Stimulated activated effector memory CD8-positive, alpha-beta T cell treated with anti-CD3 and anti-CD28 coated beads, Interleukin-12 subunit alpha, Interleukin-12 subunit beta, amount 100 ng/mL, for 72 hours (primary cell): ENCODE data around the gene ITSN1.

ENCODE experiments used
- ATAC-seq: fragments of 150-1000 bp; cut with Tn5 transposase; 2 replicates; pipeline ENCODE4 v1.10.0; 2021
- DNase-seq, 2 donors: peaks; one replicate each; pipeline ENCODE4 v3.0.0; 2021 to 2022; ENCODE audit warnings: low spot score in 2 of 2
- H3K27ac Mint-ChIP-seq: one replicate; pipeline ENCODE4 v1.8.0; 2022; ENCODE audit warnings: mild to moderate bottlenecking, mixed read lengths
- H3K36me3 Mint-ChIP-seq: one replicate; pipeline ENCODE4 v1.8.0; 2022; ENCODE audit warnings: mild to moderate bottlenecking, mixed read lengths
- H3K4me1 Mint-ChIP-seq: one replicate; pipeline ENCODE4 v1.8.0; 2022; ENCODE audit warnings: mixed read lengths
- H3K4me3 Mint-ChIP-seq: one replicate; pipeline ENCODE4 v1.8.0; 2022; ENCODE audit warnings: mild to moderate bottlenecking, mixed read lengths
- H3K9me3 Mint-ChIP-seq: one replicate; pipeline ENCODE4 v1.8.0; 2022; ENCODE audit warnings: mixed read lengths

The ITSN1 gene

GRCh38 chr21:33890187-33890586 lies 247.9 kb downstream of the ITSN1 start:
- Mint-ChIP-seq H3K9me3 (no peaks in the 10 kb centered on the region), H3K4me1 (peaks cover 7% of the 10 kb centered on the region), H3K36me3 (no peaks in the 10 kb centered on the region), H3K27ac (no peak overlapping the region), H3K4me3 (no peak overlapping the region)
- DNase-seq (no peak), ATAC-seq (no peak)

DNA sequence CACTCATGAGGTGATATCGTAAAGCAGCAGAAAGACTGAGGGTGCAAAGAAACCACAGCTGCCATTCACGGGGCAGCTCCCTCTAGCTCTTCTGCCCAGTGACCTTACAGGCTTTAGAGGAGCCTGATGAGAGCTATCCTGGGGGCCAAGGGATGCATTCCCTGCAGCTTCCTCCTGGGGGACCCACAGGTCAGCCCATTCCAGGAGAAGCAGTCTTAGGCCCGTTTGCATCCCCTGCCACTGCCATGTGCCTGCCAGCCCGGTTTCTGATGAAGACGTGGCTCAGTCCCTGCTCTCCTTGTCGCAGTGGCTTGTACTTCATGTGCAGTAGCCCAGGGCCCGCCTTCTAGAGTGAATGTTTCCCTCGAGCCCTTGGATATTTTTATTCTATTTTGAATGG lies 250.6 kb downstream of the ITSN1 start:
- H3K27ac Mint-ChIP-seq, result no peak overlapping the region
- ATAC-seq (no peak), DNase-seq (no peak)
- H3K36me3 Mint-ChIP-seq, result no peaks in the 10 kb centered on the region
- H3K9me3 Mint-ChIP-seq, result no peaks in the 10 kb centered on the region
- peaks cover 10% of the 10 kb centered on the region for H3K4me1 Mint-ChIP-seq
- no peak overlapping the region for H3K4me3 Mint-ChIP-seq

- no peak overlapping the region for H3K27ac Mint-ChIP-seq
- peaks cover 10% of the 10 kb centered on the region for H3K4me1 Mint-ChIP-seq
- H3K4me3 Mint-ChIP-seq, result no peak overlapping the region
- no peak for DNase-seq
- no peaks in the 10 kb centered on the region for H3K9me3 Mint-ChIP-seq
- no peak for ATAC-seq
- H3K36me3 Mint-ChIP-seq, result no peaks in the 10 kb centered on the region
These were observed 251.6 kb downstream of the ITSN1 start for GRCh38 chr21:33893917-33894316.

GRCh38 chr21:33894736-33895288 lies 252.5 kb downstream of the ITSN1 start:
- peak; percentile 84 for ATAC-seq
- Mint-ChIP-seq H3K4me3 (peak overlapping the region; percentile 45), H3K9me3 (no peaks in the 10 kb centered on the region), H3K36me3 (no peaks in the 10 kb centered on the region), H3K27ac (peak overlapping the region; percentile 16), H3K4me1 (peaks cover 10% of the 10 kb centered on the region)
- peak in 1 of 2 donors; percentile 57 for DNase-seq

DNA sequence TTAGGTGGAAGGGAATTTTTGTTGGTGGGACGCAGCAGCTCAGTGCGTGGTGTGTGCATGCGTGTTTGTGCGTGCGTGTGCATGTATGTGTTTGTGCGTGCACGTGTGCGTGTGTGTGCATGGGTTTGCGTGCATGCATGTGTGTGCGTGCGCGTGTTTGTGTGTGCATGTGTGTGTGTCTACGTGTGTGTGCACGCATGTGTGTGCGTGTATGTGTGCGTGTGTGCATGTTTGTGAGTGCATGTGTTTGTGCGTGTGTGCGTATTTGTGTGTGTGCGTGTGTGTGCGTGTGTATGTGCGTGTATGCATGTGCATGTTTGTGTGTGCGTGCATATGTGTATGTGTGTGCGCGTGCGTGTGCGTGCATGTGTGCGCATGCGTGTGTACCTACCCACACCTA lies 253.1 kb downstream of the ITSN1 start:
- no peak for ATAC-seq
- no peak overlapping the region for H3K27ac Mint-ChIP-seq
- peak overlapping the region; percentile 45 for H3K4me3 Mint-ChIP-seq

GRCh38 chr21:33896691-33897090 lies 254.4 kb downstream of the ITSN1 start:
- H3K27ac Mint-ChIP-seq, result no peak overlapping the region
- DNase-seq (no peak), ATAC-seq (no peak)
- peaks cover 6% of the 10 kb centered on the region for H3K36me3 Mint-ChIP-seq
- no peak overlapping the region for H3K4me3 Mint-ChIP-seq
- H3K9me3 Mint-ChIP-seq, result no peaks in the 10 kb centered on the region
- peaks cover 10% of the 10 kb centered on the region for H3K4me1 Mint-ChIP-seq

More for the DNA sequence above, 253.1 kb downstream of the ITSN1 start:
- no peaks in the 10 kb centered on the region for H3K36me3 Mint-ChIP-seq
- DNase-seq, result no peak
- H3K4me1 Mint-ChIP-seq, result peaks cover 10% of the 10 kb centered on the region
- H3K9me3 Mint-ChIP-seq, result no peaks in the 10 kb centered on the region

DNA sequence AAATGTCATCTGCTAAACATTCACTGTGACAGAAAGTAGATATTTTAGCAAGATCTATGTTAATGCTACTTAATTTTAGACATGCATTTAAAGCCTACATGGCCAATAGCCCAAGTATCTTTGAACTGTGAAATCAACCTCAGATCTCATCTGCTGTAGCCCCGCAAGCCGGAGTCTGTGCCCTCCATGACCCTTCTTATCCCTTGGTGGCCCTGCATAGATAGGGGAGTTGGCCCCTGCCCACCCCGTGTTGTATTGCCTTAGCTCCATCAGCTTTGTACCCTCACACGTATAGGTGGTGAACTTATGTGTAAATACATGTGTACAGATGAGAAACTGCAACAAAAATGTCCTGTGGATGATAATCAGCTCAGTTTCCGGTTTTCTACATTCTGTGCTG lies 254.8 kb downstream of the ITSN1 start:
- Mint-ChIP-seq H3K27ac (no peak overlapping the region), H3K4me3 (no peak overlapping the region), H3K36me3 (peaks cover 11% of the 10 kb centered on the region), H3K4me1 (peaks cover 10% of the 10 kb centered on the region), H3K9me3 (no peaks in the 10 kb centered on the region)
- no peak for DNase-seq
- no peak for ATAC-seq

GRCh38 chr21:33897739-33898138 lies 255.4 kb downstream of the ITSN1 start:
- Mint-ChIP-seq H3K4me1 (peaks cover 16% of the 10 kb centered on the region), H3K9me3 (no peaks in the 10 kb centered on the region), H3K36me3 (peaks cover 17% of the 10 kb centered on the region), H3K4me3 (no peak overlapping the region), H3K27ac (no peak overlapping the region)
- no peak for DNase-seq
- ATAC-seq, result no peak

DNA sequence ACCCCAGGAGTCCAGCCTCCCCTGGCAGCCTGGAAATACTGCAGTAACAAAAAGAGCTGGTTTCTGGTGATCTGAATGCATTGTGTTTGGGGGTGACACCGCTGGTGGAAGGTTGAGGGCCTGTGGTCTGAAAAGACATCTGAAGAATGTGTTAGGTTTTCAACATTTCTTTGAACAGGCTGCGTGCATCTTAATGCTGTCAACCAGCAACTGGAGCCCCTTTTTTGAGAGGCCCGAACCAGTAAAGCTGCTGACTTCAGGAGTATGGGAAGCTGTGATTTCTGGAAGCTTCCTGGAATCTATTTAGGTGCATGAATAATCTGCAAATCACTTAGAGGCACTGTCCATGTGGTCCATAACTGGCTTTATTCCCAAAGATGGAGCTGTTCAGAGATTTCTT lies 256.3 kb downstream of the ITSN1 start:
- Mint-ChIP-seq H3K36me3 (peaks cover 25% of the 10 kb centered on the region), H3K9me3 (no peaks in the 10 kb centered on the region), H3K4me3 (no peak overlapping the region), H3K27ac (no peak overlapping the region), H3K4me1 (peaks cover 16% of the 10 kb centered on the region)
- ATAC-seq, result no peak
- no peak for DNase-seq

DNA sequence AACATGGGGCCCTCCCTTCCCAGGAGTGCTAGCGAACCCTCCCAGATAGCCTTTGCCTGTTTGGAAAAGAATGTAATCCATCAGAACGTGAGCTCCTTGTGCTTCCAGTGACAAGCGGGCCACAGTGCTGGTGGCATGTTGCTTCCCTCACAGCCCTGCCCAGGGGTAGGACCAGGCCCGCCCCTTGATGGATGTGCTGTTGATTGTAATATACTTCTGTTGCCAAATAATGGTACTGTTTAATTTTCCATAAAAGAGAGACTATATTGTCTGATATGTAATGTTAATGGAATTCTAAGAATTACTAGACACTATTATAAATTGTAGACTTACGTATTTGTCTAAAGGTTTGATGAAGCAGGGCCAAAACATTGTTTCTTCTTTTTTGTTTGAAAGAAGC lies 256.9 kb downstream of the ITSN1 start:
- H3K4me1 Mint-ChIP-seq, result peaks cover 16% of the 10 kb centered on the region
- H3K36me3 Mint-ChIP-seq, result peaks cover 32% of the 10 kb centered on the region
- H3K9me3 Mint-ChIP-seq, result no peaks in the 10 kb centered on the region
- no peak for ATAC-seq
- H3K4me3 Mint-ChIP-seq, result no peak overlapping the region
- no peak overlapping the region for H3K27ac Mint-ChIP-seq
- no peak for DNase-seq

DNA sequence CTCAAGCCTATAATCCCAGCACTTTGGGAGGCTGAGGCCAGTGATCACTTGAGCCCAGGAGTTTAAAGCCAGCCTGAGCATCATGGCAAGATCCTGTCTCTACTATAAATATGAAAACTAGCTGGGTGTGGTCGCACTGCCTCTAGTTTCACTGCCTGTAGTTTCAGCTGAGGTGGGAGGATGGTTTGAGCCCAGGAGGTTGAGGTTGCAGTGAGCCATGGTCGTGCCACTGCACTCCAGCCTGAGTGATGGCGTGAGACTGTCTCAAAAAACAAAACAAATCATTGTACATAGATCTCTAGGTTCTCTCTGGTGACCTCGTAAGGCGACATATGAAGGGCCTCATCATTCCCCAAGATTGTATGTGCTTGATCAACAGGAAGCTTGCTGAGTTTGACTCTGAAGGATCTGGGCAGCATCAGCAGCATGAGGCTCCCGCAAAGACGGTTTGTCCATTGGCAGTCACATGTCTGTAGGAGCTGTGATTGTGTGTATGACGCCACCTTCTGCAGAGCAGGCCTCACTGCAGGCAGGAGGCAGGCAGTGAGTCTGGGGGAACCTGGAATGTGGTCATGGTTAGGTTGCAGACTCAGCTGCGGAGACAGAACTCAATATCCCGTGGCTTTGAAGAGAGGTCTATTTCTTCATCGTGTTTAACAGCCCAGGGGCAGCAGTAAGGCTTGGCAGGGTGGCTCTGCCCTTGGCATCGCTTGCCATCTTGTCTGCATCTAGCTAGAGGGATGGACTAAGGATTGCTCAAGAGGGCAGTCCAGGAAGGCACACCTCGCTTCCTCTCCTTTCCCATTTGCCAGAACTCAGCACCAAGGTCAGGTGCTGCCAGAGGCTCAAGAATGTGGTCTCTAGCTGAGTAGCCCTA lies 259.3 kb downstream of the ITSN1 start:
- DNase-seq, result no peak
- peak; percentile 32 for ATAC-seq
- peaks cover 6% of the 10 kb centered on the region for H3K4me1 Mint-ChIP-seq
- no peaks in the 10 kb centered on the region for H3K9me3 Mint-ChIP-seq
- no peak overlapping the region for H3K27ac Mint-ChIP-seq
- H3K36me3 Mint-ChIP-seq, result peaks cover 56% of the 10 kb centered on the region
- no peak overlapping the region for H3K4me3 Mint-ChIP-seq

DNA sequence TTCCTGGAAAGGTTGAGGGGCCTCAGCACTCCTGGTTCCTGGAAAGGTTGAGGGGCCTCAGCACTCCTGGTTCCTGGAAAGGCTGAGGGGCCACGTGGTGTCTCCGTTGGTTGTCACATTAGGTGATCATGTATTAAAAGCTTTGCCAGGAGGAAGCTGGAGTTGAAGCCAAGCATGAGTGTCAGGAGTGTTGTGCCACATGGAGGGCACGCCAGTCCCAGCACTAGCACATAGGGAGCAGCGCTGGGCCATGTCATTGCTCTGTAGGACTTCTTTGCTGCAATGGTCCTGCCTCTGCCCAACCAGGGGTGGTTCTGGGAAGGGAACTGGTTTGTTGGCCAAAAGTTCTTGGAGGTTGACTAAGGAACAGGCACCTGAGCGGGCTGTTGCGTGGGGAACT lies 260.0 kb downstream of the ITSN1 start:
- Mint-ChIP-seq H3K9me3 (no peaks in the 10 kb centered on the region), H3K4me3 (no peak overlapping the region), H3K36me3 (peaks cover 63% of the 10 kb centered on the region), H3K27ac (no peak overlapping the region), H3K4me1 (peaks cover 6% of the 10 kb centered on the region)
- ATAC-seq (no peak), DNase-seq (no peak)

GRCh38 chr21:33904041-33904440 lies 261.7 kb downstream of the ITSN1 start:
- Mint-ChIP-seq H3K36me3 (peaks cover 80% of the 10 kb centered on the region), H3K4me3 (no peak overlapping the region), H3K27ac (no peak overlapping the region)

DNA sequence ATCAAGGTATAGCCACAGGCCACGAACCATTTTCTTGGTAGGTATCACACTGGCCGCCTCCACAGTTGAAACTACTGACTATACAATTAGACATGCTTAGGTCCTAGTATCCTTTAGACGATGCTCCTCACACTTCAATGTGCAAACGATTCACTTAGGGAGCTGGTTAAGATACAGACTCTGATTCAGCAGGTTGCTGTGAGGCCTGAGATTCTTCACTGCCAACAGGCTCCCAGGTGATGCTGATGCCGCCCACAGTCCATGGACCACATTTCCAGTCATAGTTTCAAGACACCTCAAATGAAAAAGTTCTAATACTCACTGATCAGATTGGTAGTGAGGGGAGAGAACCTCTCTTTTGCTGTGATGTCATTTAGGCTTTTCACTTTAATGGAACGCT lies 266.5 kb downstream of the ITSN1 start:
- DNase-seq (no peak), ATAC-seq (peak; percentile 80)
- peaks cover 99% of the 10 kb centered on the region for H3K36me3 Mint-ChIP-seq
- H3K4me1 Mint-ChIP-seq, result peaks cover 18% of the 10 kb centered on the region
- H3K27ac Mint-ChIP-seq, result no peak overlapping the region
- no peaks in the 10 kb centered on the region for H3K9me3 Mint-ChIP-seq
- no peak overlapping the region for H3K4me3 Mint-ChIP-seq

More at GRCh38 chr21:33904041-33904440, 261.7 kb downstream of the ITSN1 start:
- ATAC-seq (no peak), DNase-seq (no peak)
- Mint-ChIP-seq H3K4me1 (peaks cover 6% of the 10 kb centered on the region), H3K9me3 (no peaks in the 10 kb centered on the region)

DNA sequence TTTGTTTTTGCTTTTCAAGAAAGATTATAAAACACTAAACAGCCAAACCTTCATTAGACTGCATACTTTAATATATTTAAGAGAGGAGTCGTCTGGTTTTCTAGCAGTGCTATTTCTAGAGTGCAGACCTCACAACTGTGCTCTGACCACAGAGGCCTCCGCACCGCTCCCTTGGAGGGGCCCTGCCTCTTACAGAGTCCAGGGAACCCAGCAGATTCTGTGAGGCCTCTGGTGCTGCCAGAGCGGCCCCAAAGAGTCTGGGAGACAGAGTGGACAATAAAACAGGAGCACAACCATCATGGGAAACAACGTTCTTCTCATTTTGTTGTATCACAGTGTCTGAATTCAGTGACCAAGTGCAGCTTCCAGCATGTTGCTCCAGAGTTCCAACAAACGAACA lies 267.5 kb downstream of the ITSN1 start:
- Mint-ChIP-seq H3K4me1 (peaks cover 27% of the 10 kb centered on the region), H3K36me3 (peaks cover 99% of the 10 kb centered on the region), H3K9me3 (no peaks in the 10 kb centered on the region), H3K27ac (no peak overlapping the region), H3K4me3 (no peak overlapping the region)
- no peak for DNase-seq
- no peak for ATAC-seq

DNA sequence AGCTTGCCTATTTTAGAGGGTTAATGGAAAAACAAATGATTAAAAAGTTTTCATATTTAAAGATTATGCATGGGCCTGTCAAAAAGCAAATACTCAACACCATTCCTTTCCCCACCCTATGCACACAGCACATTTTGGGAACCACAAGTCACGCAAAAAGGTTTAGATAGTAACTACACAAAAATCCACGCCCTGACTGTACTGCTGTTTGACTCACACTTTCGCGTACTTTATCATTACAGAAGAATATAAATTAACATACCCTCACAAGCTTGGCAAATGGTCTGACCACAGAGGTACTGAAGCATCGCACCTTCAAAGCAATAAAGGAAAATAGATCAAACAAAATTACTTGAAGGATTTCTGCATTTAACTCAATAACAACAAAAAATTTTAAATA lies 271.9 kb downstream of the ITSN1 start:
- Mint-ChIP-seq H3K9me3 (no peaks in the 10 kb centered on the region), H3K27ac (peak overlapping the region; percentile 99), H3K4me1 (peaks cover 44% of the 10 kb centered on the region), H3K4me3 (peak overlapping the region; percentile 99), H3K36me3 (peaks cover 69% of the 10 kb centered on the region)
- ATAC-seq (no peak), DNase-seq (no peak)
